Measurements from ENCODE around the gene RAPGEFL1.
"Not testable (repeated sequence)": the region's sequence is repeated elsewhere in the genome, so short reads cannot be mapped to it uniquely, and the experiment has no call there.

RAPGEFL1 gene

DNA sequence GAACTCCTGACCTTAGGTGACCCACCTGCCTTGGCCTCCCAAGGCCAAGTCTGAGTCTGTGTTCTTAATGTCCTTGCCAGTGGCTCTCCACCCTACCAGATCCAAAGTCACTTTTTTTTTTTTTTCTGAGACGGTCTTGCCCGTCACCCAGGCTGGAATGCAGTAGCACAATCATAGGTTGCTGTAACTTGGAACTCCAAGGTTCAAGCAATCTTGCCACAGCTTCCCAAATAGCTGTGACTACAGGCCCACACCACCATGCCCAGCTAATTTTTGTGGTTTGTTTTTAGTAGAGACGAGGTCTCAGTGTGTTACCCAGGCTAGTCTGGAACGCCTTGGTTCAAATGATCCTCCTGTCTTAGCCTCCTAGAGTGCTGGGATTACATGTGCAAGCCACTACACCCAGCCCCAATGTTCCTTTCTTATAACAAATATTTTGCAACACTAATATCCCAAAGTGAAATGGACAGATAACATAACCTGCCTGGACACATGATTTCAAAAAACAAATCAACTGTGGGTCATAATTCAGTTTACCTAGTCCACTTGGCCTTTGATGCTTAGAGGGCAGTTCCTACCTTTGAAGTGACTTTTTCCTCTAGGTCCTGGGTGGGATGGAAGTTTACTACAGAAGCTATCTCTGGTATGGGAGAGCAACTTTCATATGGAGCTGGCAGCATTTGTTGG lies 4.0 kb upstream of the RAPGEFL1 start:
- DNase-seq (ENCODE audit: low read depth in 2 of 2, low spot score in 1 of 2), result no peak

DNA sequence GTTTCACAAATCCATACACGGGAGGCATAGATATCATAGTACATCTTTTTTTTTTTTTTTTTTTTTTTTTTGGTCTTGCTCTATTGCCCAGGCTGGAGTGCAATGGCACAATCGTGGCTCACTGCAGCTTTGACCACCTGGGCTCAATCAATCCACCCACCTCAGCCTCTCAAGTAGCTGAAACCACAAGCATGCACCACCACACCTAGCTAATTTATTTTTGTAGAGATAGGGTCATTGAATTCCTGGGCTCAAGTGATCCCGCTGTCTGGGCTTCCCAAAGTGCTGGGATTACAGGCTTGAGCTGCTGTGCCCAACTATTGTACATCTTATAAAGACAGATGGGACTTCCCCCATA lies 3.5 kb upstream of the RAPGEFL1 start:
- DNase-seq (ENCODE audit: low read depth in 2 of 2, low spot score in 1 of 2), result no peak

DNA sequence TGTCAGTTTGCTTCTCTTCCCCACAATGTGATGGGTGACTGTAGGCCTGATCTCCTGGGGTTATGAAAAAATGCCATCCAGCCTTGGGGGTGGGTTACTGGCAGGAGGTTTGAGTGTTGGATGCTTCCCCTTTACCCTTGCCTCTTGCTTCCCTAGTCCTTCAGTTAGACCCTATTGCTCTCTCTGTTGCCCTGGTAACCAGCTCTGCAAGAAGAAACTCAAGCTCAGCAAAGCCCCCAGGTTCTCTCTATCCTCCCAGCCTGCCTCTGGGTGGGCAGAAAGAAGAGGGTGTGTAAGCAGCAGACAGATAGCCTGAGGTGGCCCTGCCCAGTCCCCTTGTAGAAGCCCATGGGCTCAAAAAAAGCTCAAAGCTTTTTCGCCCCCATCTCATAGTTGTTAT lies 2.8 kb upstream of the RAPGEFL1 start:
- DNase-seq (ENCODE audit: low read depth in 2 of 2, low spot score in 1 of 2), result no peak

DNA sequence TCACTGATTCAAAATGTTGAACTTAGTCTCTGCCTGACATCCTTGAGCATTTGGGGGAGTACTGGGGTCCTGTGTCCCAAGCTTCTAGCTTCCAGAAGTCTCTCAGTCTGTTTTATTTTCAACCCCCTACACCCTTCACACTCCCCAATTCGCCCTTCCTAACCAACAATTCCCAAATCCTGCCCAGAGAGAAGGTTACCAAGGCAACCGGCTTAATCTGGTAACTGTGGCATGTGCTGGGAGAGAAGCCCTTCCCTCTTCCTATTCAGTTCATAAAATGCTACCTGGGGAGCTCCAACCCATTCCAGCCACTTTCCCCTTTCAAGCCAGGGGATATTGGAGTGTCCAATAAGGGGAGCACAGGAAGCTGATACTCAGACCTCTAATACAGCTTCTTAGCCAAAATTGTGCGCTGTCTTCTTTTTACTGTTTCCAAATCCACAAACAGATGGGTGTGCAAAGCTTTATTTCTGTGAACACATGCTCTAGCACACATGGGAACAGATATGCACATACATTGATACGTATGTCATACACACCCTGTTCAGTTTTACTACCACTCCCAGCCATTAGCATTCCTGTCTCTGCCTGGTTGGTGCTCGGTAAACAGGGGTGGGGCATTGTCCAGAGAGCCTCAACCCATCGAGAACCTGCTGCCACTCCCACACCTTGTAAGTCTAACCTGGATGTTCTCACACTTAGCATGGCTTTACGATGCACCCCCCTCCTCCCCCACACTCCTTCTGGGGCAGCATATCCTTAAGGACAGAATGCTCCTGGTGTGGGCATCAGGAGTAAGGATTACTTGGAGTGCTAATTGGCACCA lies 1.1 kb upstream of the RAPGEFL1 start:
- no peak for DNase-seq (ENCODE audit: low read depth in 2 of 2, low spot score in 1 of 2)

DNA sequence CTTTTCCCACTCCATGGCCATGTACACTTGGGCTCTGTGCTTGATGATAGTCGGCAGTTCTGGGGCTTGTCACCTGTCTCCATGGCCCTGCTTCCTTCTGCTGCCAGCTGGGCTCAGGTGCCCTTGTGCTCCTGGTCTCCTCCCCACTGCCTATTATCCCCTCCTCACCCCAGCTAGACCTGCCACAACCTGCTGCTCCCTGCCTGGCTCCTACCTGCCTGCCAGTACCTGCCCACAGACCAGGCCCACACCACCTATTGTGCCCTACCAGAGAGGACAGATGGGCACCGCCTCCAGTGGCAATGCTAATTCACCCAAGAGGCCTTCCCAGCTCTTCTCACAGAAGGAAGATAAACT lies 538 bp upstream of the RAPGEFL1 start:
- no peak for DNase-seq (ENCODE audit: low read depth in 2 of 2, low spot score in 1 of 2)

DNA sequence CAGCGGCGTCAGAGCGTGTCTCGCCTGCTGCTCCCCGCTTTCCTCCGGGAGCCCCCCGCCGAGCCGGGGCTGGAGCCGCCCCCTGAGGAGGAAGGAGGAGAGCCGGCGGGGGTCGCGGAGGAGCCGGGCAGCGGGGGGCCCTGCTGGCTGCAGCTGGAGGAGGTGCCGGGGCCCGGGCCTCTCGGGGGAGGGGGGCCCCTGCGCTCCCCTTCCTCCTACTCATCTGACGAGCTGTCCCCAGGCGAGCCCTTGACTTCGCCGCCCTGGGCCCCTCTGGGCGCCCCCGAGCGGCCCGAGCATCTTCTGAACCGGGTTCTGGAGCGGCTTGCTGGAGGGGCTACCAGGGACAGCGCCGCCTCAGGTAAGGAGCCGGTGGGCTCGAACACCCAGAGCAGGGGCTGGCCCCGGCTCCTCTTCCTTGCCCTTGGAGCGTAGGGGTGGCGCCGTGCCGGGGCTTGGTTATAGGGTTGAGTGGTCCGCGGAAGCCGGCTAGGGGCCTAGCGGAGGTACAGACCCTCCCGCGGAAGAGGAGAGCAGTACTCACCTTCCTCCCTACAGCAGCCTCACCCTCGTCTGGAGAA lies 841 bp downstream of the RAPGEFL1 start:
- no peak for DNase-seq (ENCODE audit: low read depth in 2 of 2, low spot score in 1 of 2)

DNA sequence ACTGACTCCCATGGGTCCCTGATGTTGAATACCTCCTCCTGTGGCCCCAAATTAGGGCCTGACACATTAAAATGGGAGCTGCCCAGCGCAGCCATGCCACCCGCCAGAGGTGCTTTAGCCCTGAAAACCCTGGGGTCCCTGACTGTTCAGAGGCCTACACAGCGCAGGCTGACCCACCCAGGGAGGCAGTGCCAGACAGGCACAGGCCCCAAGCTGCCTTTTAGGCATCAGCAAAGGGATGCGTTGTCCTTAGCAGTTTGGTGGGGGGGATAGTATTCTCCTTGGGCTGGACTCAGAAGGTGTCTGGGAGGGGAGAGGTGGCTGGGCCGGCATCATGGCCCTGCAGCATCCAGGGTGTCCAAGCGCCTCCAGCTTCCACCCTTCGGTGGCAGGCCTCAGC lies 1.4 kb downstream of the RAPGEFL1 start:
- DNase-seq (ENCODE audit: low read depth in 2 of 2, low spot score in 1 of 2), result no peak

DNA sequence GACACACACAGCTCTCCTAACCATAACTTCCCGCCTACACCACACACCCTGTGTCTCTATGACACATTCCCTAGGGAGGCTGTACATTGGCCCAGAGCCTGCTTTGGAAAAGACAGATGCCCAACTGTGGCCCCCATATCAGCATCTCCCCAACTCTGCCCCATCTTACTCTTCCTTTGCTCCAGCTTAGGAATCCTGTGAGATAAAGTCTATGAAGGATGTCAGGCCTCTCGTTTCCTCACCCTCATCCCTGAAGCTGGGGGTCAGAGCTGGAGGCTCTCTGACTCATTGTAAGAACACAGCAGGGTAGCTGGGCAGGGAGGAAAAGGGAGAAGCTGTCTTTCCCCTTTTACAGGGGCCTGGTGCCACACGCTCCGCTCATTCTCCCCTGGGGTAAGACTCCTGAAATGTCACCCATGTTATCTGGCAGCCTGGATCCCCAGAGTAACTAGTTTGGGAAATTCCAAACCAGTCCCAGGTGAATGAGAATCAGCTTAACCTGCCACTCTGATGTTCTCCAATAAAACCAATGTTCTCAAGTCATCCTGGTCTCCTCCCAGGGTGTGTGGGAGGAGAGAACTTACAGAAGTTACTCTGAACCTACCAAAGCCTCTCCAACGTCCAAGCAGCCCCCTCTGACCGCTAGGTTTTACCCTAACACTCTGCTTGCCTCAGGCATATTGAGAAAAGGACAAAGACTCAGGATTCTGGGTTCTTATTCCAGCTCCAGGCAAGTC lies 2.8 kb downstream of the RAPGEFL1 start:
- DNase-seq (ENCODE audit: low read depth in 2 of 2, low spot score in 1 of 2), result no peak

DNA sequence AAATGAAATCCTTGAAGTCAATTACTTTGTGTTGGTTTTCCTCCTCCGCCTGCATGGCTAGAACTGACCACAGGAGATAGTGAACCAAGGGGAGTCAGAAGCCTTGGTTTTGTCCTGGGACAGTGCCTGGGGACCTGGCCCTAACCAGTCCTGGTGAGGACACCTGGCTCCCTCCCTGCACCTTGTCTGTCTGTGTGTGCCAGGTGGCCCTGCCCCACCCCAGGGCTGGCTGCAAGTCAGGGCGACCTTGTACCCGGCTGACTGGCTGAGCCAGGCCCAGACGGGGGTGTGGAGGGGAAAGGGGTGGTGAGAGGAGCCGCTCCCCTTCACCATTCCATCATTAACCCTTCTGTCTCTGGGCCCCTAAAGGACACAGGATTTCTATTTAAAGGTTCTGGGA lies 3.4 kb downstream of the RAPGEFL1 start:
- DNase-seq (ENCODE audit: low read depth in 2 of 2, low spot score in 1 of 2), result no peak

DNA sequence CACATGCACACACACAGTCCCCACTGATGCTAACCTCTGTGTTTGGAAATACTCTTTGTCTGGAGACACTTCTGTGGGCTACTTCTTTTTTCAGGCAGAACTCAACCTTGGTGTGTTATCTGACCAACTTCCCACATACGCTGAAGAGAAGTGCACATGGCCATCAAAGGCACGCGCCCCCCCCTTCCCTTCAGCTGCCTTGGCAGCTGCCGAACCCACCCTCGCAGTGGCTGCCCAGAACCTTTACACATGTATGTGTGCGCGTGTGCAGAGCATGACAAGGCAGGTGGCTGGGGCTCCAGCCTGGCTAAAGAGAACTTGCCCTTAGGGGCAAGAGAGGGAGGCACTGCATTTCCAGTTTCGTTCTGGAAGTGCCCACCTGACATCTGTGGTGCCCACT lies 3.9 kb downstream of the RAPGEFL1 start:
- no peak for DNase-seq (ENCODE audit: low read depth in 2 of 2, low spot score in 1 of 2)

DNA sequence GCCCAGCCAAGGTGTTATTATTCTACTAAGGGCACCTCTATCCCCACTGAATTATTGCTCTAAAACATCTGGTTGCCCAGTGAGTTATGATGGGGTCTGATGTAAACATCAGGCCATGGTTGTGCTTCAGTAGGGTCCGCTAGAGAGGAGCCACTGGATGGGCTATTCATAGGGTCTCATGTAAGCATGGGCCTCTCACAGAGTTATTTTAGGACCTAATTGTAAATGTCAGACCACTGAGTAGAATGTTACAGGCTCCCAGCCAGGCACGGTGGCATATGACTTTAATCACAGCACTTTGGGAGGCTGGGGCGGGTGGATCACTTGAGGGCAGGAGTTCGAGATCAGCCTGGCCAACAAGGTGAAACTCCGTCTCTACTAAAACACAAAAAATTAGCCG lies 5.3 kb downstream of the RAPGEFL1 start:
- DNase-seq (ENCODE audit: low read depth in 2 of 2, low spot score in 1 of 2), result no peak

DNA sequence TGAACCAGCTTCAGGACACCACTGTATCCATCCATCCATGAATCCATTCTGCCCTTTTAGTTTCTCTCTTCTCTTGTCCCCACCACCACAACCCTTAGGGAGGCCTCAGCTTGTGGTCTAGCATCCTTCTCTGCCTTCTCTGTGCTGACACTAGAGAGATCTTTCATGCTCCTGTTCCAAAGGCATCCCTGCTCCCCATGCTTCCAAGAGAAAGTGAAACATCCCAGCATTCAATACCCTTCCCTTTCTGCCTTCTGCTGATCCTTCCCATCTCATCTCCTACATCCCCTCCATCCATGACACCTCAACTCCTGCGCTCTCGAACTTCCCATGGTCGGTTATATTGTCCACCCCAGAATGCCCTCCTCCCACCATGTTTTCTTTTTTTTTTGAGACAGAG lies 10.0 kb downstream of the RAPGEFL1 start:
- DNase-seq (ENCODE audit: low read depth in 2 of 2, low spot score in 1 of 2), result no peak

DNA sequence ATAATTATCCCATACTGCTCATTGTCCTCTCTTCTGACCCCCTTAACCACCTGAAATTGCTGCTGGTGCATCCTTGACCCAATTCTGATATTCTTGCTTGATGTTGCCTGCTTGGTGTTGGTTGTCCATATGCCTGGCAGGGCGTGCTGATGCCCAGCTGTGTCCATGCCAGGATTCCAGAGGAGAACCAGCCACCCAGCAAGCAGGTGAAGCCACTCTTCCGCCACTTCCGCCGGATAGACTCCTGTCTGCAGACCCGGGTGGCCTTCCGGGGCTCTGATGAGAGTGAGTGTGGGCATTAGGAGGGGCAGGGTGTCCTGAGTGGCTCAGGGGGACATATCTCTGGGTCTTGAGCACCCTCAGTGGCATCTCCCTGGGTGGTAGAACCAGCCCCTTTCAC lies 11.4 kb downstream of the RAPGEFL1 start:
- no peak for DNase-seq (ENCODE audit: low read depth in 2 of 2, low spot score in 1 of 2)

DNA sequence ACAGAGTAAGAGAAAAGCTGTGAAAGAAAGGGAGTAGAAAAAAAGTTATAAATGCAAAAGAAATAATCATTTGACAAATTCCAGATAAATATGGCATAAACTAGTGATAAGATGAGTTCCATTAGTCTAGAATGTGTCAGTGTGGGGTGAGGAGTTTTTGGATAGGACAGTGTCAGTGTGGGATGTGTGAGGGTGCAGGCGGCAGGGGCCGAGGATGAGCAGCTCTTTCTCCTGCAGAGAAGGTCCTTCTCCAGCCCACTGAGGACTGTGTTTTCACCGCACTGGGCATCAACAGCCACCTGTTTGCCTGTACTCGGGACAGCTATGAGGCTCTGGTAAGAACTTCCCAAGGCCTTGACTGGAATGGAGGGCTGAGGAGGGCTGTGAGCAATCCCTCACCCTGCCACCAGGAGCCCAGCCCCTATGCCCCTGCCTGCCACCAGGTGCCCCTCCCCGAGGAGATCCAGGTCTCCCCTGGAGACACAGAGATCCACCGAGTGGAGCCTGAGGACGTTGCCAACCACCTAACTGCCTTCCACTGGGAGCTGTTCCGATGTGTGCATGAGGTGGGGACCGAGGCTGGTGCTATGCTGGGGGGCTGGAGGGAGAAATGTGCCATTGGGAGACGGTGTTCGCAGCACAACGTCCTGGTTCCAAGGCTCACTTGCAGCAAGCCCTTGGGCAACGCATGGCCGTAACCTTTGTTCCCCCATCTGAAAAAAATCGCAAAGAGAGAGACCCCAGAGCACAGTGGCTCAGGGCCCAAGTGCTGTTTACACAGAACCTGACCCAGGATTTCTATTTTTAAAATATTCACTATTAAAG lies 13.1 kb downstream of the RAPGEFL1 start:
- DNase-seq (ENCODE audit: low read depth in 2 of 2, low spot score in 1 of 2), result no peak

DNA sequence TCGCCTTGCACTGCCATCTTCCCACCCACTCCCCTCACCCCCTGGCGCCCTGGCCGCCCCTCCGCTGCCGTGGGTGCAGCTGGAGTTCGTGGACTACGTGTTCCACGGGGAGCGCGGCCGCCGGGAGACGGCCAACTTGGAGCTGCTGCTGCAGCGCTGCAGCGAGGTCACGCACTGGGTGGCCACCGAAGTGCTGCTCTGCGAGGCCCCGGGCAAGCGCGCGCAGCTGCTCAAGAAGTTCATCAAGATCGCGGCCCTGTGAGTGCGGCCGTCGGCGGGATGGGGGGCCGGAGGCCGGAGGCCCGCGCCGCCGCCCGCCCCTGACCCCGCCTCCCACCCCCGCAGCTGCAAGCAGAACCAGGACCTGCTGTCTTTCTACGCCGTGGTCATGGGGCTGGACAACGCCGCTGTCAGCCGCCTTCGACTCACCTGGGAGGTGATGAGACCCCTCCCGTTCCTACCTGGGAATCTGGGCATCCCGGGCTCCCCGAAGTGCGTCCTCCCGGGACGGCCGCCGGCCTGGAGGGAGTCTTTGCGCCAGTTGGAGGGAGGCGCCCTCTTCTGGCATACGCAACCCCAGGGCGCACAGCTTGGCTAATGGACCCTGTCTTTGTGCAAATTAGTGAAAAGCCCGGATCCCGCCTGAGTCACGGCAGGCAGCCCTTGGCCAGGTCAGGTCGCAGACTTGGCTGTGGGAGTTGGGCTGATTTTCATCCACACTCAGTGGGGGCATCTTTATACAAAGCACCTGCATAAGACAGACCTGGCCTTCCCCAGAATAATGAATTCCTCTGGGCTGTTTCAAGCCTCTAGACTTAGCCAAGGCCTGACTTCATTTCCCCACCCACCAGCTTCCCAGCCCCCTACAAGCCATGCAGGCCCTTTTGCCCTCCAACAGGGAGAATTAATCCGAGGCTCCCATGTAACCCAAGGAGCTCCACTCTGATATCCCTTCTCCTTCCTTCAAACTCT lies 14.3 kb downstream of the RAPGEFL1 start:
- peak; percentile 31 to 43 for DNase-seq (ENCODE audit: low read depth in 2 of 2, low spot score in 1 of 2)

DNA sequence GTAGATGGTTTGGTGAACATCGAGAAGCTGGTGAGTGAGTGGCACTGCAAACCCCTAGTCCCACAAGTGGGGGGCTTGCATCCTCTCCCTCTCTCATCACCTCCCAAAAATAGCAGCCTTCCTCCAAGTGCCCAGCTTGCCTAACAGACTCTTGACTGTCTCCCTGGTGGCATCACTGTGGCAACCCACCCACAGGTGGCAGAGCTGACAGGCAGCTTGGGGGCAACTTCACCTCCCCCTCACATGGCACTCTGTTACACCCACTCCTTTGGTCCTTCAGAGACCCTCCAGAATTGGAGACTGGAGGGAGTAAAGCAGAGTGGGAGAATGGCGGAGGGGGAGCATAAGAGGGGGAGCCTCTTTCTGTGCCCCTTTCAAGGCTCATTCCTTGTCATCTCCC lies 15.7 kb downstream of the RAPGEFL1 start:
- DNase-seq (ENCODE audit: low read depth in 2 of 2, low spot score in 1 of 2), result no peak

DNA sequence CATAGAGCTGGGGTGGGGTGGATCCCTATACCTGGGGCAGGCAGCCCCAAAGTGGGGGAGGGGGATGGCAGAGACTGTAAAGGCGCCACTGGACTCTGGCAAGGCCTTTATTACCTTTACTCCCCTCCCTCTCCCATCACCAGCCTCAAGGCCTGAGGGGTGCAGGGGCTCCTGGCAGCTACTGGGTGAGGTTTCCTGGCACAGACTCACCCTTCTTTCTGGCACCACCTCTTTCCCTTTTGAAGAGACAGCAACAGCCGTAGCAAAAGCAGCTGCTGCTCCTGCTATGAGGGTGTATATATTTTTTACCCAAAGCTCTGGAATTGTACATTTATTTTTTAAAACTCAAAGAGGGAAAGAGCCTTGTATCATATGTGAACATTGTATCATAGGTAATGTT lies 17.6 kb downstream of the RAPGEFL1 start:
- DNase-seq (ENCODE audit: low read depth in 2 of 2, low spot score in 1 of 2), result no peak

DNA sequence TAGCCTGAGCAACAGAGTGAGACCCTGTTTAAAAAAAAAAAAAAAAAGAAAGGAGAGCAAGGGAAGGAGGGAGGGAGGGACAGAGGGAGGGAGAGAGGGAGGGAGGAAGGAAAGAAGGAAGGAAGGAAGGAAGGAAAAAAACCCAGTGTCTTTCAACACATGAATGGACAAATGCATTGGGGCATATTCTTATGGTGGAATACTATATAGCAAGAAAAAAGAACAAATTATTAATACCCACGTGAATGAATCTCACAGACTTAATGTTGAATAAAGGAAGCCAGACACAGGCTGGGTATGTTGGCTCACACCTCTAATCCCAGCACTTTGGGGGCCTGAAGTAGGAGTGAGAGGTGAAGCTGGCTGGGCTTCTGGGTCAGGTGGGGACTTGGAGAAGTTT lies 20.3 kb downstream of the RAPGEFL1 start:
- DNase-seq (ENCODE audit: low read depth in 2 of 2, low spot score in 1 of 2), result no peak

DNA sequence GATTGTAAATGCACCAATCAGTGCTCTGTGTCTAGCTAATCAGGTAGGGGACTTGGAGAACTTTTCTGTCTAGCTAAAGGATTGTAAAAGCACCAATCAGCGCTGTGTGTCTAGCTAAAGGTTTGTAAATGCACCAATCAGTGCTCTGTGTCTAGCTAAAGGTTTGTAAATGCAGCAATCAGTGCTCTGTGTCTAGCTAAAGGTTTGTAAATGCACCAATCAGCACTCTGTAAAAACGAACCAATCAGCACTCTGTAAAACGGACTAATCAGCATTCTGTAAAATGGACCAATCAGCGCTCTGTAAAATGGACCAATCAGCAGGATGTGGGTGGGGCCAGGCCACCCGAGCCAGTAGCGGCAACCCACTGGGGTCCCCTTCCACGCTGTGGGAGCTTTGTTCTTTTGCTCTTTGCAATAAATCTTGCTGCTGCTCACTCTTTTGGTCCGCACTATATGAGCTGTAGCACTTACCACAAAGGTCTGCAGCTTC lies 20.7 kb downstream of the RAPGEFL1 start:
- DNase-seq (ENCODE audit: low read depth in 2 of 2, low spot score in 1 of 2), result not testable (repeated sequence)

DNA sequence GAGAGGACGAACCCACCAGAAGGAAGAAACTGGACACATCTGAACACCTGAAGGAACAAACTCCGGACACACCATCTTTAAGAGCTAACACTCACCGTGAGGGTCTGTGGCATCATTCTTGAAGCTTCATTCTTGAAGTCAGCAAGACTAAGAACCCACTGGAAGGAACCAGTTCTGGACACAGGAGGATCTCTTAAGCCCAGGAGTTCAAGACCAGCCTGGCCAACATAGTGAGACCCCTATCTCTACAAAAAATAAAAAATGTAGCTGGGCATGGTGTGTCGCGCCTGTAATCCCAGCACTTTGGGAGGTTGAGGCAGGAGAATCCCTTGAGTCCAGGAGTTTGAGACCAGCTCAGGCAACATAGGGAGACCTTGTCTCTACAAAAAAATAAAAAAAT lies 21.3 kb downstream of the RAPGEFL1 start:
- DNase-seq (ENCODE audit: low read depth in 2 of 2, low spot score in 1 of 2), result no peak
